GM19351 (cell line): ENCODE measurements around the gene AIDA.

Experiments
- ATAC-seq: cut with Tn5 transposase; IDR thresholded peaks from one replicate; pipeline ENCODE4 v1.9.1; 2021; ENCODE audit warnings: mild to moderate bottlenecking, moderate library complexity; ENCODE audit not compliant: unreplicated experiment

AIDA gene

DNA sequence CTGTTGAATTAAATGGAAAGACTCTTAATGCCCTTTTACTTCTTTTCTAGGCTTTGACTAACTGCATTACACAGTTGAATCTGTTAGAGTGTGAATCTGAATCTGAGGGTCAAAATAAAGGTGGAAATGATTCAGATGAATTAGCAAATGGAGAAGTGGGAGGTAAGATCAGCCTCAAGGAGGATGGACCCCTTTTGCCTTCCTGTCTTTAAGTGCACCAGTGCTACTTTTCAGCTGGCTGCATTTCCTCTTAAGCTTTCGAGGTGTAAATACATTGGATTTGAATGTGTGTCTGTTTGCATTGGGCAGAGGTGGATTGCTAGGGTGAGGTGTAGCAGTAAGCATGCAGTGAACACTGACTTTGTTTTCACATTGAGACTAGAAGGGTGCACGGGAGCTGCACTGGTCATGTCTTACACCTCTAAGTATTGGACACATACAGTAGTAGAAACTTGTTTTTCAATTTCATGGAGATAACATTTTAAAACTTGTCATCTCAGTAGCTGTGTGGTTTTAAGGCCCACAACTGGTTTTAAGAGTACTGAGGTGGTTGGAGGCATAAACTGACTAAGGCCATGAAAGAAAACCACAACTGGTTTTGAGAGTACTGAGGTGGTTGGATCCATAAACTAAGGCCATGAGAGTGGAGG lies 59.0 kb downstream of the AIDA start:
- ATAC-seq: peak; percentile 78

DNA sequence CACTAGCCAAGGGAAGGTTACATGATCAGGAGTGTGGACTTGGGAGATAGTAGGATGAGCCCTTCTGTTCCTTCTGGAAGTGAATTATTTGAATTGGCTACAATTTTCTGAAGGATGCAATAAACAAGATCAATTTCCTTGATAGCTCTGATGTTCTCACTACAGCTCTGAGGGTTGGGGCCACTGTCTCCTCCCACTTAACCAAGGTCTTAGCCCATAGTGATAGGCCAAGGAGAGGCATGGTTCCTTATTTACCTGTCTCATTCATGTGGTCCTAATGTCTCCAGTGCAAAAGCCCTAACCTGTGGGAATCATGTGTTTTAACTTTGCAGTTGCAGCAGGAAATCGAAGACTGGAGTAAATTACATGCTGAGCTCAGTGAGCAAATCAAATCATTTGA lies 59.6 kb downstream of the AIDA start:
- ATAC-seq: no peak

DNA sequence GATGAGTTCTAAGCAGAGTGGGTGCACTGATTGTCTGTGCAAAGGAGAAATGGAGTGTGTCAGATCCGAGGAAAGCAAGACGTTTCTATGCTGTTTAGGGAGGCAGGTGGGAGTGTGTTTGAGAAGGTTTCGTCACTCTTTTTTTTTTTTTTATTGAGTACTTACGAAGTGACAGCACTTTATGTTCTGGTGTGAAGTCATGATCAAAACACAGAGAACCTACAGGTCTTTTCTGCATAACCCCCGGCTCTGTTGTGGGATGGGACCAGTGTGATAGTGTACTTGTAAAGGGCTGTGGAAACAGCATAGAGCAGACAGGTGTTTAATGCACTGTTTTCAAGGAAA lies 67.7 kb downstream of the AIDA start:
- no peak for ATAC-seq

DNA sequence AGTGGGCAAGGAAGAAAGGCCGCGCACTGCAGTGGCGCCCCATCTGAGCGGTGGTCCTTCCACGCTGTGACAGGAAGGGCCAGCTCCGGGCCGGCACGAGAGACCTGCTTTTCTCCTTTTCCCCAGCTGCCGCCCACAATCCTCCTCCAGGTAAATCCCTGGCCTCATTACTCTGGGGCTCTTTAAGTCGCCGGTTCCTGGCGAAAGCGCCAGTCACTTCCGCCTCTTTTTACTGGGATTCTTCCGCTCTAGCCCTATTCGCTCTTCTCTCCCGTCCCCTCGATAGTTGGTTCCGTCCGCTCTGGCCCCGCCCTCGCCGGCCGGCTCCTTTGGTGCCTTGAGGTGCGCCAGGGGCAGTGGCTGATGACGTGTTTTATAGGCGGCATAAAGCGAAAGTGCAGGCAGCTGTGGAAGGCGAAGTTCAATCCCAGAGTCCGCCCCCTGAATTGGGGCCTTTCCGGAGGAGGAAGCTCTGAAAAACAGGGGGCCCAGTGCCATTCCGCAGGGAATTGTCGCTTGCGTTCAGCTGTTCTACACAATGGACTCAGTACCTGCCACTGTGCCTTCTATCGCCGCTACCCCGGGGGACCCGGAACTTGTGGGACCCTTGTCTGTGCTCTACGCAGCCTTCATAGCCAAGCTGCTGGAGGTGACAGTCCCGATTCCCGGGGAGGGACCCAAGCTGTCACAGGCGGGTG lies 68.2 kb downstream of the AIDA start:
- ATAC-seq: peak; percentile 96

DNA sequence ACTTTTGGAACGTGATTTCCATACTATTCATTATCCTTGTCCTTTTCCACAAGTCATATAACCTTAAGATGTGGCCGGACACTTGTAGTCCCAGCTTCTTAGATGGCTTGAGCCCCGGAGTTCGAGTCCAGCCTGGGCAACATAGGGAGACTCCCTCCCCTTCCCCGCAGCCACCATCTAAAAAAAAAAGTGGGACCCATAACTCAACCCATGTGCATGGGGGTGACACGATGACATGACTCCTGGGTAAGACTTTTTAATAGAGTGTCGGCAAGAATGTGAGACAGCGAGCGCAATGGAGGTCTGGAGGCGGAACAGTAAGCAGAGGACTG lies 68.7 kb downstream of the AIDA start:
- ATAC-seq: no peak

DNA sequence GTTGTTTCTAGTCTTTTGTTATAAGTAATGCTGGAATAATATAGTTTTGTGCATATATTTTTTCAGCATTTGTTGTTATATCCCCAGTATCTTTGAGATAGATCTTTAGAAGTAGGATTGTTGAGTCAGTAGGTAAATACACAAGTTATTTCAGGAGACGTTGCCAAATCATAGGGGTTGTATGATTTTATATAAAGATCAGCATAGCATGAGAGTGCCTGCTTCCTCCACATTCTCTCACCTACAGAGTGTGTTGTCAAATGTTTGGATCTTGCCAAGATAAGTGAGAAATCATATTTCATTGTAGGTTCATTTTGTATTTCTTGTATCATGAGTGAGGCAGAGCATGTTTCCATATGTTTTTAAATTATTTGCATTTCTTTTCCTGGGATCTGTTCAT lies 69.8 kb downstream of the AIDA start:
- no peak for ATAC-seq

DNA sequence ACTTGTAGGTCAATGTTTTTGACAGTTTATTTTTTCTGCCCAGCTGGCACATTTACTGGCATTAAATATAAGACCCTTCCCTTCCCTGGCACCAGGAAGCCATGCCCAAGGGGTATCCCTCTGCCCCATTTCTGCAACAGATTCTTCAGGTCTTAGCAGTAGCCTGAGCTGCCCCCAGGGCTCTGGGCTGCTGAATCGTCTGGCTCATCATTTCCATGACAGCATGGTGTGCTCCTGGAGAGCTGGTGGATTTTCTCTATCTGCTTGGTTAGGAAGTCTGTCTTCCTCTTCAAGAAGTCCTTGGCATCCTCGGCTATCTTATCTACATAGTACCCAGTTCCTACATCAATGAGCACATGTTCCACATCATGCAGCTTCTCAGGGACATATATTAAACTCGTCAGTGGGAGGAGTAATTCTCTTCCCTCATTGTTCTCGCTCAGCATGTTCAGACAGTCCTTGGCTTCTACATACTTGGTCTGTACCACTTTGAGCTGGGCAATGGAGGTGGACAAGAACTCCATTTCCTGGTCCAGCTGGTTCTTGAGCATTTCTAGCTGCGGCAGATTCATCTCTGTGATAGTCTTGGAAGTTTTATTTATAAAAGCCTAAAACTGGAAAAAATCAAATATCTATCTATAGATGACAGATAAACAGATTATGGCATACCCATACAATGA lies 70.9 kb downstream of the AIDA start:
- ATAC-seq: no peak

DNA sequence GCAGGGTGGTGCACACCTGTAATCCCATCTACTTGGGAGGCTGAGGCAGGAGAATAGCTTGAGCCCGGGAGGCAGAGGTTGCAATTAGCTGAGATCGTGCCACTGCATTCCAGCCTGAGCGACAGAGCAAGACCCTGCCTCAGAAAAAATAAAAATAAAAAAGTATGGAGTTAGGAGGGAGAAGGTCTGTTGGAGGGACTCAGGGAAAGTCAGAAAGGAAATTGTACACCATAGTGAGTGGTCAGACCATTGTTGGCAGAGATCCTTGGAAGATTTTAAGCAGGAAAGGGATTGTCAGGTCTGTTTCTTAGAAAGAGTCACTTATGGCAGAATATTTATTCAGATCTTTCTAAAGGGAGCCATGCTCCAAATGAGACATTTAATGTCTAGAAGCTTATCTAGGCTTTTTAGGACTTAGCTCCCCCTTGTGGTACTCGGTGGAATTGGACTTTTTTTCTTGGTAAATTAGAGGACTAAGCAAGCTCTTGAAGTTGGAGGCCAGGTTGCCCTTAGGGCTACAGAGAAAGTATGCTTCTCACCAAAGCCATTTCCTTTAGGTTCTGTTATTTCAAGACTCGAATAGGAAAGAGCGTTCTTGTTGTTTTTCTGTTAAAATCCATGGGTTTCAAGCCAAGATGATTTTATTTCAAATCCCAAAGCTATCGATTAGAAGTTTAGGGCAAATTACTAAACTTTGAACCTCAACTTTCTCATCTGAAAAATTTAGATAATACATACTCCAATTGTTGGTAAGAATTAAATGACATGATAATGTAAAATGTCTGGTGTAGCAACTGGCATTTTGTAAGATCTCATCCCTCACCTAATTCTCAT lies 77.9 kb downstream of the AIDA start:
- peak; percentile 95 for ATAC-seq

DNA sequence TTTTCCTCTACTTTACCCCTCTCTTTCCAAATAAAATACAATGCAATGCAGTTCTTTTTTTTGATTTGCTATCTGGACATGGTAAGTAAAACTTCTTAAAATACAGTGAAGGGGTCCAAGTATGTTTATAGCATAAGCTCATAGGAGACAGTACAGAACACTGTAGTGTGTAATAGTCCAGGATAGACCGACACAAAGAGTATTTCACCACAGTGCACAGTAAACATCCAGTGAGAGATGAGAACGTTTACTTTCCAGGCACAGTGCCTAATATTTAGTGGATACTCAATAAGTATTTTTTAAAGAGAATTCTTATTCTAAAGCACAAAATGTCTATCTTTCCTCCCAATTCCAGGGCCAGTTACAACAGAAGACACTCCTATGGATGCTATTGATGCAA lies 79.5 kb downstream of the AIDA start:
- no peak for ATAC-seq

DNA sequence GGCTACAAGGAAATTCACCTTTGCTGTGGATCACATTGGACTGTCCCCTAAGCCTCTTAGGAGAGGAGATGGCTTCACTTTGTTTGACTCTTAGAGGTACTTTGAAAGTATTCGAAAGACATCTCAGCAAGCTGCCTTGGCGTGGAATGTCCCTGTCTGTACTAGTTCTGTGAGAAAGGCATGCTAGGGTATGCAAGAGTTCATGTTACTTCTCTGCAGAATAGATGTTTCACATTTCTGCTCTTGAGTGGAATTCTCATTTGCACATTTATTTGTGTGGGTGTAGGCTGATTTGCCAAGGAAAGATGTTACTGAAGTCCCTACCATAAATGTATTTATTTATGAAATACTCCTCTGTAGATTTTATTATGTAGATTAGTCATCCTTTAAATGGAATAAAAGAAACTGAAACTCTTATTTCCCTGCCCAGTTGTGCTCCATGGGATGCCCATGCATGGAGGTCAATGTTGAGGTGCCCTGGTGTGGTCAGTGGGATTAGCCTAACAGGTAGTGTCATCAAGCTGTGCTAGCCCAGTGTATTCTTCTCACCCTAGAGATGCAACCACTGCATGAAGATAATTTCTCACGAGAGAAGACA lies 80.6 kb downstream of the AIDA start:
- ATAC-seq: no peak

DNA sequence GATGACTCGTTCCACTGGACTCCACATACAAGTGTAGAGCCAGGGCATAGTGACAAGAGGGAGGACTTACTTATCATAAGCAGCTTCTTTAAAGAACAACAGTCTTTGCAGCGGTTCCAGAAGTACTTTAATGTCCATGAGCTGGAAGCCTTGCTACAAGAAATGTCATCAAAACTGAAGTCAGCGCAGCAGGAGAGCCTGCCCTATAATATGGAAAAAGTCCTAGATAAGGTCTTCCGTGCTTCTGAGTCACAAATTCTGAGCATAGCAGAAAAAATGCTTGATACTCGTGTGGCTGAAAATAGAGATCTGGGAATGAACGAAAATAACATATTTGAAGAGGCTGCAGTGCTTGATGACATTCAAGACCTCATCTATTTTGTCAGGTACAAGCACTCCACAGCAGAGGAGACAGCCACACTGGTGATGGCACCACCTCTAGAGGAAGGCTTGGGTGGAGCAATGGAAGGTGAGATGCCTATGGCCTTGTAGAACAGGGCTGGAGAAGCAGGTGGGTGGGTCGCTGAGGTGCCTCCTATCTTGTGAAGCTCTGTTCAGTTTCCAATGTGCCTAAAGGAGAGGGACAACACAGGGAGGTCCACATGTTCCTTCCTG lies 82.3 kb downstream of the AIDA start:
- no peak for ATAC-seq

DNA sequence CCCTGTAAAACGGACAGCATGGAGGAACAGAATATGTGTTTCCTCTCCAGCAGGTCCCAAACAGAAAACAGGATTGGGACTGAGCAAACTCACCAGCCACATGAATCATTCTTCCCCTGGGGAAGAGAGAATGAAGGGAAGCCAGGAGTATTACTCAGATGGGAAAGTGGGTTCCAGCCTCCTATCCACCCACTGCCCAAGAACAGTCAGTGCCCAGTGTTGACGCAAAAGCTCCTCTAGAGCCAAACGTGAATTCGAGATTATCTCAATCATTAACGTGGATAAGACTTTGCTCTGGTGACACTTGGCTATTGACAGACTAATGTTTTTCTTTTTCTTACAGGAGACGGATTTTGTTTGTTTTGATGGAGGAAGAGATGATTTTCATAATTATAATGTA lies 85.1 kb downstream of the AIDA start:
- no peak for ATAC-seq

DNA sequence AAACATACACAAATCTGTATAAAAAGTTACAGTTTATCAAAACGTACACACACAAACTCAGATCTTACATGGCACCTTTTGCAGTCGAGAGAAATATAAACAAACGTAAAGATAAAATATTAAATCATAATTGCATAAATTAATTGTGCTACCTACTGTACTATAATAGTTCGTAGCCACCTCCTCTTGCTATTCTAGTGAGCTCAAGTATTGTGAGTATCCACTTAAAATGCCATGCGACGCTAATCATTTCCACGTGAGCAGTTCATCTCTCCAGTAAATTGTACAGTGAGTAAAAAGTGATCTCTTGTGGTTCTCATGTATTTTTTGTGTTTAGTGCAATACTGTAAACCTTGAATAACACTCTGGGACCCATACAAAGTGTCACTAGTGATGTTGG lies 88.1 kb downstream of the AIDA start:
- ATAC-seq: no peak

DNA sequence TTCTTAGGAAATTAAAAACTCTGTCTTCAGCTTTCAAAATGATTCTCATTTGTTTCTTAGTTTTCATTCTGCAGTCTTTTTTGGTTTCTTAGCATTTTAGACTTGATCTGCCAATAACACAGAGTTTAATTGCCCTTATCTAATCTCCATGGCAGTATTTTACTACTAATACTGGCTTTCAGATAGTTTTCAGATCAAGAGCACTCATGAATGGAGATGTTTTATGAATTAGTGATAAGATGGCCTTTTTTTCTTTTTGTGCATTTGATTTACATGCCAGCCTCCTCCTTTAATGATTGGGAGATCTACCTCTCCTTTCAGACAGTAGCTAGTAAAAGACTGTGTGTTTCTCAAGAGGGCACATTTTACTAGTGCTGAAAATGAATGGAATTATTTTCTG lies 88.8 kb downstream of the AIDA start:
- ATAC-seq: no peak

DNA sequence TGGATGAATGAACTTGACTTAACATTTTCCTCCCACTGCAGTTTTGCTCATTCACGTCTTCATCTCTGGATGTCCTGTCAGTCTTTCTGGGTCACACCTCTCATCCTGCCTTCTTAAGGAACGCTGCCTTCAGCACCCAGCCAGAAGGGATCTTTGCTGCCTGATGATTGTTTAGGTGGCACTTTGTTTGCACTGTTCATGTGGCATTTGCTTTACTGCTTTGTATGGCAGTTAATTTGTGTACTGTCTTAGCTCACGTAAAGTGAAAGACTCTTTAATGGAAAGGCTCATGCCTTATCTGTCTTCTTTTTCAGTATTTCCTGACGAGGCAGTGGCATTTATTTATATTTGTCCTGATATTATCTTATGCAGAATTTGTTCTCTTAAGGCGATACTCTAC lies 89.5 kb downstream of the AIDA start:
- ATAC-seq: no peak

DNA sequence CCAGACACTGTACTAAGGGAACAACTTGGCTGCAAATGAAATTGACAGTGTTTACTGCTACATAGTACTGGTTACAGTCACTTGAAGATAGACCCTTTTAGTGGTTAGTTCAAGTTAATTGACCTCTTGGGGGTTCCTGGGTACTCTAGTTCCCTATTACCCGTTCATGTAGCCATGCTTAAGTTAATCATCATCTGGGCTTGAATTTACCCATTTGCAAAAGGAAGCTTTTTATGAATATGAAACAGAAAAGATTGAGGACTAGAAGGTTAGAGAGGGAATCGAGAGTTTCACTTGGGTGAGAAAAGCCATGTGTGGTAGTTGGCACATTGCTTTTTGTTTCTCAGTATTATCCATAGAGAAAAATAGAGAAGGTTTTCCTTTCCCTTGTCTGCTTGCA lies 91.7 kb downstream of the AIDA start:
- ATAC-seq: no peak

DNA sequence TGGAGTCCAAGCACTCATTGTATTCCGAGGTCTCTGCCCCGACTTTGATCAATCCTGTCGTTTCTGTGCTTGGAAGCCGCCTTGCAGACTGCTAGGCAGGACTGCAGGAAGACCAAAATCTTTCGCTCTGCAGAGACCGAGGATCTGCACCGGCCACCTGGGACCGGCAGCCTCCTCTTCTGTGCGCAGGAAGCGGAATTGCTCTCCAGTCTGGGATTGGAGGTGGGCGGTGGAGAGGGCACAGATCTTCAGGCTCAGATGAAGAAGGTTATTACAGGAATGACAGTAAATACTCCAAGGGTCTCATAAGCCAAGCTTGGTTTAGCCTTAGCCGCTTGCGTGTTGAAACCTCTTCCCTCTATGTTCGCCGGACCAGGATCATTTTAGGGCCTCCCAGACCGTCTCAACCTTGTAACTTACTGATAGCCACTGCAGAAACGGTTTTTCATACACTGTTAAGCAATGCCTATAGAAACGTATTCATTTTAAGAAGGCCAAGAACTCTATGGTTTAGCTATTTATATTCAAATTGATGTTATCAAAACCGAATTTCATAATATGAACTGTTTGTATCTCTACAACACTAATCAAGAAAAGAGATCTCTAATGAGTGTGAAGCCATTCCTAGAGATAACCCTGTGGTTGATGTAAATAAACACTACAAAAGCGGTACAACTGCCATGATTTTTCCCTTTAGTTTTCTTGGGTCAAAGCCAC lies 93.3 kb downstream of the AIDA start:
- ATAC-seq: no peak
